Measurements from ENCODE around the gene LIN52. TPM values are rescaled to one million over a fixed set of nuclear protein-coding genes. Genes with fewer than 3 reads are reported as not detected.

LIN52 gene
- total RNA-seq, 2 donors from 2014 or later, result 3.5 to 7.5 TPM

DNA sequence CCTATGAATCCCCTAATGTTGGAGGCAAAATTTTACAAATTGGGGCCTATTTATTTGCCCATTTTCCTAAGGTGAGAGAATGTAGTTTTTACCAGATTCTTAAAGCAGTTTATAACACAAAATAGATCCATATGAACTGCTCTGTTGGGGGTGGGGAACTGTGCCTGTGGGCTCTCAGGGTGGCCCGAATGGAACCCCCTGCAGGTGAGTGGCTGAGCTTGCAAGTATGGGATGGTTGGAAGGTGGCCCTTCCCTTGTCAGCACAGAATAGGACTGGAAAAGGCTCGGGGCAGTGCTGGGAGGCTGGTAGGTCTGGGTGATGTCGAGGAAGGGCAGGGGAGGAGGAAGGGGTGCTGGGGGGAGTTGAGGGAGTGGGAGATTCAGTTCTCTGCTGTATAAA is 159.4 kb downstream of the LIN52 start:
- Histone ChIP-seq H3K27me3 (peaks cover 50% of the 10 kb centered on the region), H3K9me3 (no peaks in the 10 kb centered on the region), H3K4me3 (no peak overlapping the region), H3K4me1 (peaks cover 9% of the 10 kb centered on the region), H3K36me3 (no peaks in the 10 kb centered on the region), H3K27ac (no peak overlapping the region), H3K9ac (ENCODE audit: low read depth in 2 of 2, low read length in 2 of 2) (no peak overlapping the region)
- no peak for DNase-seq
- intact Hi-C loops (cut with DNase I), result no loop called here
- no peak for TF ChIP-seq CTCF (IDR thresholded peaks at IDR 0.05)

- no peak overlapping the region for H3K27ac ChIP-seq
- no peaks in the 10 kb centered on the region for H3K9me3 ChIP-seq
- intact Hi-C loops (cut with DNase I), result no loop called here
- H3K36me3 ChIP-seq, result no peaks in the 10 kb centered on the region
- H3K9ac ChIP-seq (ENCODE audit: low read depth in 2 of 2, low read length in 2 of 2), result no peak overlapping the region
- no peak overlapping the region for H3K4me3 ChIP-seq
- no peak for DNase-seq
- H3K4me1 ChIP-seq, result peaks cover 6% of the 10 kb centered on the region
- peaks cover 38% of the 10 kb centered on the region for H3K27me3 ChIP-seq
- TF ChIP-seq CTCF (IDR thresholded peaks at IDR 0.05), result no peak
Observed at GRCh38 chr14:74245292-74245691, 160.5 kb downstream of the LIN52 start.

DNA sequence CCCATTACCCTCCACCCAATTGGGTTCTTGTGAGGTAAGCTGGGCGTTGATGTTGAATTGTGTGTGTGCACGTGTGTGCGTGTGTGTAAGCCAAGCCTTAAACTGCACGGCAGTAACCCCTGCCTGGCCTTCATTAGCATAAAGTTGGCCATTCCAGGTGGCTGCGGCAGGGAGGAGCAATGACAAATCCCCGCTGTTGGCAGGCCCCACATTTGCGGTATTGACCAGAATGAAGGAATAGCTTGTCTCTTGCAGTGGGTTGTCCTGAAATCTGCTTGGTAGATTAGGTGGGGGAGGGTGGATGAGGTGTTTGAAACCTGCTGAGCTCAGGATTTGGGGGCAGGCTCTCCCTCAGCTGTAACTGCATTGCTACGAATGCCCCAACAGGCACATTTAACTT is 161.8 kb downstream of the LIN52 start:
- no peak for TF ChIP-seq CTCF (IDR thresholded peaks at IDR 0.05)
- DNase-seq, result no peak
- Histone ChIP-seq H3K36me3 (no peaks in the 10 kb centered on the region), H3K4me3 (no peak overlapping the region), H3K9ac (ENCODE audit: low read depth in 2 of 2, low read length in 2 of 2) (no peak overlapping the region), H3K27ac (no peak overlapping the region), H3K9me3 (no peaks in the 10 kb centered on the region), H3K4me1 (no peaks in the 10 kb centered on the region), H3K27me3 (peaks cover 26% of the 10 kb centered on the region)
- intact Hi-C loops (cut with DNase I), result no loop called here

DNA sequence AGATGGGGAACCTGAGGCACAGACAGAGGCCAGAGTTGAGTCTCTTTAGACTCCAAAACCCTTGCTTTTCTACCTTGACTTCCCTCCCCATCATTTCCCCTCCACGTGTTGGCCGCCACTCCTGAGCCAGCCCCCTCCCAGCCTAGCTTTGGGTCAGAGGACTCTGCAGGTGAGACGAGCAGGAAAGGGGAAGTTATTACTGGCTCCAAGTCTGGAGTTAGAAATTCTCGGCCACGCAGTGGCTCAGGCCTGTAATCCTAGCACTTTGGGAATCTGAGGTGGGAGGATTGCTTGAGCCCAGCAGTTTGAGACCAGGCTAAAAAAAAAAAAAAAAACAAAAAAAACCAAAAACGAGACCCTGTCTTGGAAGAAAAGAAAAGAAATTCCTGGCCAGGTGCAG is 163.3 kb downstream of the LIN52 start:
- Histone ChIP-seq H3K4me1 (no peaks in the 10 kb centered on the region), H3K9ac (ENCODE audit: low read depth in 2 of 2, low read length in 2 of 2) (no peak overlapping the region), H3K4me3 (no peak overlapping the region), H3K9me3 (no peaks in the 10 kb centered on the region), H3K27me3 (peaks cover 11% of the 10 kb centered on the region), H3K36me3 (no peaks in the 10 kb centered on the region), H3K27ac (no peak overlapping the region)
- TF ChIP-seq CTCF (IDR thresholded peaks at IDR 0.05), result no peak
- DNase-seq, result no peak
- intact Hi-C loops (cut with DNase I), result no loop called here

DNA sequence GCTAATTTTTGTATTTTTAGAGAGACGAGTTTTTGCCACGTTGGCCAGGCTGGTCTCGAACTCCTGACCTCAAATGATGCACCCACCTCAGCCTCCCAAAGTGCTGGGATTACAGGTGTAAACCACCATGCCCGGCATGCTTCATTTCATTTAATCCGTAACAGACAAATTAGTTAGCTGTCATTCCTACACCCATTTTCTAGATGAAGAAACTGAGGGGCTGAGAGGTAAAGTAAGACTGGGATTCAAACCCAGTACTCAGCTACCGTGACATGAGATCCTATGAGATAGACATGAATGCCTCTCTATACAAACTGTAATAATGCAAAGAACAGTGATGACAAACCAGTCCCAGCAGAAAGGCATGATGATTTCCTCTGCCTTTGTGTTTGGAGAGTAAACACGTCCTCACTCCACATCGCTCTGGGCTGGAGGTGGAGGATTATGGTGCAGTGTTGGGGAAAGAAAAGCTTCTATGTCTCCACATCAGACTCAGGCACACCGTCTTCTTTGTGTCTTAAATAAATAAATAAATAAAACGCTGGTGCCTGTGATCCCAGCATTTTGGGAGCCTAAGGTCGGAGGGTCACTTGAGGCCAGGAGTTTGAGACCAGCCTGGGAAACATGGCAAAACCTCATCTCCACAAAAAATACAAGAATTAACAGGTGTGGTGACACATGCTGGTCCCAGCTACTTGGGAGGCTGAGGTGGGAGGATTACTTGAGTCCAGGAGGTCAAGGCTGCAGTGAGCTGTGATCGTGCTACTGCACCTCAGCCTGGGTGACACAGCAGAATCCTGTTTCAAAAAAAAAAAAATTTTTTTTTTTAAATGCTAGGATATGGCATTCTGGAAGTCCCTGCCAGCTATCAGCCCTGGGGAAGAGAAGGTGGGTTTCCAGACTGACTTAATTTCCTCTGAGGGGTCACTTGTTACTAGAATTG is 164.9 kb downstream of the LIN52 start:
- intact Hi-C loops (cut with DNase I), result loop anchor here (5.0 kb wide), 1 partner anchor 32 kb away; no protein-coding TSS in a partner anchor

More for the DNA sequence above, 164.9 kb downstream of the LIN52 start:
- TF ChIP-seq CTCF (IDR thresholded peaks at IDR 0.05), result no peak
- Histone ChIP-seq H3K9ac (ENCODE audit: low read depth in 2 of 2, low read length in 2 of 2) (no peak overlapping the region), H3K36me3 (no peaks in the 10 kb centered on the region), H3K27me3 (no peaks in the 10 kb centered on the region), H3K4me3 (no peak overlapping the region), H3K4me1 (no peaks in the 10 kb centered on the region), H3K27ac (no peak overlapping the region), H3K9me3 (no peaks in the 10 kb centered on the region)
- DNase-seq, result no peak

Other genes with a start within 250 kb of the LIN52 start
- 10 to 100 TPM in 1 of 2 donors, 1 to 10 TPM in 1; 8.8 to 20.9 TPM for gene PTGR2, start 233.1 kb upstream of the LIN52 start, total RNA-seq
- 10 to 100 TPM; 37.8 to 38.7 TPM for gene ZNF410, start 198.1 kb upstream of the LIN52 start, total RNA-seq
- 1 to 10 TPM; 3.0 to 5.6 TPM for gene FAM161B, start 134.9 kb upstream of the LIN52 start, total RNA-seq
- 10 to 100 TPM; 21.6 to 23.5 TPM for gene COQ6, start 134.7 kb upstream of the LIN52 start, total RNA-seq
- gene ENTPD5, start 65.7 kb upstream of the LIN52 start, total RNA-seq, result 100 to 1,000 TPM; 130 to 153 TPM
- 1 to 10 TPM; 1.4 to 2.8 TPM for gene BBOF1, start 65.6 kb upstream of the LIN52 start, total RNA-seq
- gene ALDH6A1, start 503 bp upstream of the LIN52 start, total RNA-seq, result 10 to 100 TPM; 29.6 to 47.9 TPM
- not detected for gene VSX2, start 154.5 kb downstream of the LIN52 start, total RNA-seq
- 10 to 100 TPM; 46.2 to 46.6 TPM for gene ABCD4, start 218.0 kb downstream of the LIN52 start, total RNA-seq

Data from colonic mucosa (tissue), 4 donors.